HFFc6 (cell line): ENCODE data around the gene EQTN. TPM values are rescaled to one million over a fixed set of nuclear protein-coding genes. Genes with fewer than 3 reads are reported as not detected.
"Not testable (repeated sequence)": the region's sequence is repeated elsewhere in the genome, so short reads cannot be mapped to it uniquely, and the experiment has no call there.

Experiments
- DNase-seq: peaks from one replicate; pipeline ENCODE4 v3.0.0-alpha.2; 2018
- H3K27ac Mint-ChIP-seq: 2 replicates; pipeline ENCODE4 v1.8.0; 2020; ENCODE audit warnings: mild to moderate bottlenecking, mixed read lengths
- H3K27me3 Mint-ChIP-seq: 2 replicates; pipeline ENCODE4 v1.8.0; 2021; ENCODE audit warnings: mild to moderate bottlenecking, moderate library complexity, mixed read lengths; ENCODE audit not compliant: insufficient read depth
- H3K36me3 Mint-ChIP-seq: 2 replicates; pipeline ENCODE4 v1.8.0; 2021; ENCODE audit warnings: low read depth, mixed read lengths
- H3K4me1 Mint-ChIP-seq: 2 replicates; pipeline ENCODE4 v1.8.0; 2020; ENCODE audit warnings: low read depth, mixed read lengths
- H3K4me3 Mint-ChIP-seq: 2 replicates; pipeline ENCODE4 v1.8.0; 2020; ENCODE audit warnings: mild to moderate bottlenecking, moderate library complexity, mixed read lengths
- H3K9me3 Mint-ChIP-seq: 2 replicates; pipeline ENCODE4 v1.8.0; 2020; ENCODE audit warnings: mild to moderate bottlenecking, mixed read lengths
- total RNA-seq, 6 experiments: library from RNA; stranded (reverse); fragmentation: NEBNext Ultra II Directional; extraction: Animal tissue kit (Norgen Biotek cat#: 25700); gene quantifications; 2 replicates in 1 of 6; 3 replicates in 5 of 6; pipeline ENCODE4 v1.2.3, GENCODE V29; 2021
- TF ChIP-seq, protein P1 (sequence below): fragments of 200-600 bp; sonication (generic); IDR thresholded peaks from 2 replicates; pipeline ENCODE4 v1.5.0; 2021; ENCODE audit warnings: antibody characterized with exemption, mild to moderate bottlenecking

EQTN gene
- total RNA-seq, 6 experiments from 2014 or later = not detected

GRCh38 chr9:27248702-27249101, 48.2 kb downstream of the EQTN start:
- H3K27me3 Mint-ChIP-seq = peaks cover 6% of the 10 kb centered on the region
- no peaks in the 10 kb centered on the region for H3K9me3 Mint-ChIP-seq
- H3K36me3 Mint-ChIP-seq = no peaks in the 10 kb centered on the region
- H3K27ac Mint-ChIP-seq = peak overlapping the region; percentile 36; the same call in 1 of the 2 replicates
- DNase-seq = no peak
- H3K4me1 Mint-ChIP-seq = peaks cover 18% of the 10 kb centered on the region
- TF ChIP-seq, protein P1, sequence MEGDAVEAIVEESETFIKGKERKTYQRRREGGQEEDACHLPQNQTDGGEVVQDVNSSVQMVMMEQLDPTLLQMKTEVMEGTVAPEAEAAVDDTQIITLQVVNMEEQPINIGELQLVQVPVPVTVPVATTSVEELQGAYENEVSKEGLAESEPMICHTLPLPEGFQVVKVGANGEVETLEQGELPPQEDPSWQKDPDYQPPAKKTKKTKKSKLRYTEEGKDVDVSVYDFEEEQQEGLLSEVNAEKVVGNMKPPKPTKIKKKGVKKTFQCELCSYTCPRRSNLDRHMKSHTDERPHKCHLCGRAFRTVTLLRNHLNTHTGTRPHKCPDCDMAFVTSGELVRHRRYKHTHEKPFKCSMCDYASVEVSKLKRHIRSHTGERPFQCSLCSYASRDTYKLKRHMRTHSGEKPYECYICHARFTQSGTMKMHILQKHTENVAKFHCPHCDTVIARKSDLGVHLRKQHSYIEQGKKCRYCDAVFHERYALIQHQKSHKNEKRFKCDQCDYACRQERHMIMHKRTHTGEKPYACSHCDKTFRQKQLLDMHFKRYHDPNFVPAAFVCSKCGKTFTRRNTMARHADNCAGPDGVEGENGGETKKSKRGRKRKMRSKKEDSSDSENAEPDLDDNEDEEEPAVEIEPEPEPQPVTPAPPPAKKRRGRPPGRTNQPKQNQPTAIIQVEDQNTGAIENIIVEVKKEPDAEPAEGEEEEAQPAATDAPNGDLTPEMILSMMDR = no peak
- H3K4me3 Mint-ChIP-seq = peak overlapping the region; percentile 57; the same call in 1 of the 2 replicates

DNA sequence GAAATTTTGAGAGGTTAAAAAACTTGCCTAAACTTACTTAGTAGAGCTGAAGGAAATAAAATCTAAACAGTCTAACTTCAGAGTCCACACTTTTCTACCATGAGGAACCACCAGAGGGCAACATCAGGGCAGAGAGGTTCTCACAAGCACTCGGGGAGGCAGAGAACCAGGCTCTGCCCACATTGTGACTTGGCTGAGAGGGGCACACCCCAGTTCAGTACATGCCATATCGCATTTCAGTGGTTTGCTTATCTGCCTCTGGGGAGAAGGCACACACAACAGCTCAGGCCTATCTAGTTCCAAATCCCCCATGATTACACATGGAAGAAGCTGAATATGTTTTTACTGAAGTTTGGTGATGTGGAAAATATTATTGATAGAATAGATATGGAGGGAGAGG, 49.2 kb downstream of the EQTN start:
- Mint-ChIP-seq H3K9me3 (no peaks in the 10 kb centered on the region), H3K27me3 (peaks cover 3% of the 10 kb centered on the region), H3K27ac (0 out of 2 replicates have a peak overlapping the region, but pooled peaks have one; percentile 36), H3K4me1 (peaks cover 18% of the 10 kb centered on the region), H3K4me3 (peak overlapping the region; percentile 57; the same call in 1 of the 2 replicates), H3K36me3 (no peaks in the 10 kb centered on the region)
- TF ChIP-seq, protein P1 = peak; percentile 83
- peak; percentile 39 for DNase-seq

DNA sequence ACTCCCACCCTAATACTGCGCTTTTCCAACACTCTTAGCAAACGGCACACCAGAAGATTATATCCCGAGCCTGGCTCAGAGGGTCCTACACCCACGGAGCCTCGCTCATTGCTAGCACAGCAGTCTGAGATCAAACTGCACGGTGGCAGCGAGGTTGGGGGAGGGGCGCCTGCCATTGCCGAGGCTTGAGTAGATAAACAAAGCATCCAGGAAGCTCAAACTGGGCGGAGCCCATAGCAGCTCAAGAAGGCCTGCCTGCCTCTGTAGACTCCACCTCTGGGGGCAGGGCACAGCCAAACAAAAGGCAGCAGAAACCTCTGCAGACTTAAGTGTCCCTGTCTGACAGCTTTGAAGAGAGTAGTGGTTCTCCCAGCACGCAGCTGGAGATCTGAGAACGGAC, 57.3 kb downstream of the EQTN start:
- not testable (repeated sequence) for H3K4me1 Mint-ChIP-seq, H3K27ac Mint-ChIP-seq, H3K4me3 Mint-ChIP-seq, DNase-seq, H3K27me3 Mint-ChIP-seq
- H3K9me3 Mint-ChIP-seq = peaks cover 34% of the 10 kb centered on the region
- H3K36me3 Mint-ChIP-seq = peaks cover 17% of the 10 kb centered on the region

Other genes starting within 250 kb of the EQTN start
- gene TEK, start 187.9 kb downstream of the EQTN start, total RNA-seq = 1 to 10 TPM; 2.0 to 10.0 (median 8.5) TPM
- gene IFNK, start 227.1 kb upstream of the EQTN start, total RNA-seq = not detected
- gene MOB3B, start 232.7 kb upstream of the EQTN start, total RNA-seq = not detected